Epidermal melanocyte (primary cell): ENCODE measurements around the gene TAMALIN.

Experiments used
- DNase-seq: peaks from one replicate; pipeline ENCODE4 v3.0.0; 2011; ENCODE audit warnings: low spot score; ENCODE audit not compliant: insufficient read length

Gene TAMALIN

DNA sequence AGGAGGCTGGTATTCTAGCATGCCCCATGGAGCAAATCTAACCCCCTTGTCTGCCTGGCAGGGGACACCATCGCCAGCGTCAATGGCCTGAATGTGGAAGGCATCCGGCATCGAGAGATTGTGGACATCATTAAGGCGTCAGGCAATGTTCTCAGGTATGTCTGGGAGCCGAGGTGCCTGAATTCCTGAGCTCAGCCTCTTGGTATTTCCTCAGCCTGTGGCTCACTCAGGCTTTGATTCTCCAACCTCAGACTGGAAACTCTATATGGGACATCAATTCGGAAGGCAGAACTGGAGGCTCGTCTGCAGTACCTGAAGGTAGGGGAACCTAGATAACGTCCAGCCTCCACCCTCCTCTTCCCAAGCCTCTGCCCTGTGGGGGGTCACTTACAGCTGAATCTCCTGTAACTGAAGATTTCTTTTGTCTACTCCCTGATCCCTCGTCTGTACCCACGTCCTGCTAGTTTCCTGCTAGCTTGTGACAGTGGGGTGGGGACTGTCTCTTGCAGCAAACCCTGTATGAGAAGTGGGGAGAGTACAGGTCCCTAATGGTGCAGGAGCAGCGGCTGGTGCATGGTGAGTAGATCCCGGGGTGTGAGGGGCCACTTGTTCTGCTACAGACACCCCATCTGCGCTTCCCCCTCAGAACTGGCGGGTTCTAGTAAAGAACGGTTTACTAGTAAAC, 7.0 kb downstream of the TAMALIN start:
- no peak for DNase-seq

GRCh38 chr12:52014567-52015530, 8.1 kb downstream of the TAMALIN start:
- DNase-seq: no peak

DNA sequence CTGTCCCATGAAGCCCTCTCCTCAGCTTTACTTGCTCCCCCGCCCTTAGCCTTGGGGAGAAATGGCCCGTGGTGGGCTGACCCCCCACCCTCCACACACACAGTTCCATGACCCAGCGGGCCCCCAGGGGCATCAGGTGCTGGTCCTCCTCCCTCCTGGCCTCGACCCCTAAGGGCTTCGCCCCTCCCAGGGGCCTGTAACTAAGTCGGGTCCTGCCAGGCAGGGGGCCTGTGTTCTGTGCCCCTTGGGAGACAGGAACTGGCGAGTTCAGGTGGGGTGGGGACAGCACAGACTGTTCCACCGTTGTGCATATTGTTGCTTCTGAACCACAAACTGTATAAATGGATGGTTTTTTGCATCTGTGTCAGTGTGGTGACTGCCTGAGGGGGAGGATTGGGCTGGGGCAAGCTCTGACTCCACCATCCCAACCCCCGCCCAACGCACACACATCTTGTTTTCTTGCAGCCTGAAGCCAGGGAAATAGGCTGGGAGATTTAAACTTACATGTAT, 8.8 kb downstream of the TAMALIN start:
- peak; percentile 64 for DNase-seq

DNA sequence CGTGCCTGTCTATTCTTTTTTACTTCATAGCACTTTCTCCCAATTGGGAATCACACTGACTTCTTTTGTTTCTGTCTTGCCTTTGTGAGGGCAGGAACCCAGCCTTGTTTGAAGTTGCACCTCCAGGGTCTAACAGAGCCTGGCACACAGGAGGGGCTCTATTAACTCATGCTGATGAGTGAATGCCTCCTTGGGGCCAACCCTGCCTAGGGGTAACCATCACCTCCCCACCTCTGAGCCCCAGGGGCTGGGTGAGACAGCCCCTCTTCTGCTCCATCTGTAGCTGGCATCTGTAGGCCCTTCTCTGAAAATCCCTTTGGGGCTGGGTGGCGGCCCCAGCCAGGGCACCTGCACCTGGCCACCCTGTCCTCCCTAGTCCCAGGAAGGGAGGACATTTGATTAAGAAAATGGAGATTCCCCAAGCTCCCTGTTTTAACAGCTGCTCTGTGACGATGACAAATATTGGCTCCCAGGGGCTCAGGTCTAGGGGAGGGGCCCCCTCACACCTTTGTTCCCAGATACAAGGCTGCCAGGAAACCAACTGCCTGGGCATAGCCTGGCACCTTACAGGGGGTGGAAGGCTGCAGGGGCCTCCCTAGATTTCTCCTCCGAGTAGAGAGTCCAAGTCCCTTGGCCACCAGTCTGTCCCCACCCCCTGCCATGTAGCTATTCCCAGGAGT, 11.8 kb downstream of the TAMALIN start:
- no peak for DNase-seq

- no peak for DNase-seq
Measured at GRCh38 chr12:52019113-52019770, 12.5 kb downstream of the TAMALIN start.

GRCh38 chr12:52020539-52021336, 14.0 kb downstream of the TAMALIN start:
- peak; percentile 74 for DNase-seq

- DNase-seq: no peak
Measured at GRCh38 chr12:52022841-52023181, 16.1 kb downstream of the TAMALIN start.

GRCh38 chr12:52023182-52023975, 16.6 kb downstream of the TAMALIN start:
- peak; percentile 91 for DNase-seq

DNA sequence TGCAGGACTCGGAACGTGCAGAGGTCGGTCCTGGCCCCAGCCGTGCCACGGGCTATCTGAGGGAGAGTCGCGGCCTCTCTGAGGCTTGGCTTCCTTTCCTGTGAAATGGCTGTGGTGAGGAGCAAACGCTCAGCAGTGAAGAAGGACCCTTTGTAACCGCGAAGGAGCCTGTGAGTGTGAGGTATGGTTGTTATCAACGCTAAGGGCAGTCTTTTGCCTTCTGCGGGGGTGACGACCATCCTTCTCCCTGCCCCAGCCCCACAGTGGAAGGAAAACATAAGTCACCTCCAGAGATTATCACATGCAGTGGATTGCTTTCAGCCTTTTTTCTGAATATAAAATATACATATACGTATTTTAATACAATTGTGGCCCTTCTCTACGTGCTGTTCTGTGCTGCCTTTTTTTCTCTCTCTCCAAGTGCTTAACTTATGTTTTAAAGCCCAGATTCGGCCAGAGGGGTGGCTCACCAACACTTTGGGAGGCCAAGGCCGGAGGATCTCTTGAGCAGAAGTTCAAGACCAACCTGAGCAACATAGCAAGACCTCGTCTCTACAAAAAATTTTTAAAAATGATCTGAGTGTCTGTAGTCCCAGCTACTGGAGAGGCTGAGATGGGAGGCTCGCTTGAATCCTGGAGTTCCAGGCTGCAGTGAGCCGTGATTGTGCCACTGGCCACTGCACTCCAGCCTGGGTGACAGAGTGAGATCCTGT, 17.4 kb downstream of the TAMALIN start:
- DNase-seq: no peak

GRCh38 chr12:52024845-52025230, 18.1 kb downstream of the TAMALIN start:
- no peak for DNase-seq

DNA sequence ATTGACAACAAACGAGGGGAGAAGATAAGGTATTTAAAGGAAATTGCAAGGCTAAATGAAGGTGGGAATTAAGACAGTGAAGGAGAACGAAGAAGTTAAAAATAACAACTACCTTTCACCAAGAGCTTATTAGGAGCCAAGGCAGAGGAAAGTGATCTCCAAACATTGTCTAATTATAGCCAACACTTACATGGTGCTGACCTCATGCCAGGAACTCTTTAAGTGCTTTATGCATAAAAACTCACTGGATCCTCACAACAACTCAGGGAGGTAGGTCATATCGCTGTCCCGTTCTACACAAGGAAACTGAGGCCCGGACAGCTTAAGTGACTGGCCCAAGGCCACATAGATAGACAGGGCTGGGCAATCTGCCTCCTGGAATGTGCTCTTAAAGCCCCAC, 19.5 kb downstream of the TAMALIN start:
- DNase-seq: no peak

GRCh38 chr12:52027085-52027843, 20.5 kb downstream of the TAMALIN start:
- no peak for DNase-seq

- DNase-seq: no peak
Measured at GRCh38 chr12:52029685-52030084, 22.9 kb downstream of the TAMALIN start.

DNA sequence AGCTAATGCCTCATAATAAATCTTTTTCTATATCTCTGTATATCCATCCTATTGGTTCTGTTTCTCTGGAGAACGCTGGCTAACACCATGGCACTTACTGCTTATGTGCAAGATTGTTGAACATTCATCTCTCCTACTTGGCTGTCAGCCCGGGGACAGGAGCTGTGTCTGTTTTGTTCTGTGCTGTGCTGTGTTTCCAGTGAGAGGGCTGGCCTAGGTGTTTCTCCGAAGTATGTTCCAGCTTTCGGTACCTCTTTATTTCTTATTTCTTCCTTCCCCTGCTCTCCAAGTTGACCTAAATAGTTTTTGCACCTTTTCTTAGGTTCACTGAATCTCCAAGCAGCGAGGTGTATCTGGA, 25.7 kb downstream of the TAMALIN start:
- DNase-seq: no peak

DNA sequence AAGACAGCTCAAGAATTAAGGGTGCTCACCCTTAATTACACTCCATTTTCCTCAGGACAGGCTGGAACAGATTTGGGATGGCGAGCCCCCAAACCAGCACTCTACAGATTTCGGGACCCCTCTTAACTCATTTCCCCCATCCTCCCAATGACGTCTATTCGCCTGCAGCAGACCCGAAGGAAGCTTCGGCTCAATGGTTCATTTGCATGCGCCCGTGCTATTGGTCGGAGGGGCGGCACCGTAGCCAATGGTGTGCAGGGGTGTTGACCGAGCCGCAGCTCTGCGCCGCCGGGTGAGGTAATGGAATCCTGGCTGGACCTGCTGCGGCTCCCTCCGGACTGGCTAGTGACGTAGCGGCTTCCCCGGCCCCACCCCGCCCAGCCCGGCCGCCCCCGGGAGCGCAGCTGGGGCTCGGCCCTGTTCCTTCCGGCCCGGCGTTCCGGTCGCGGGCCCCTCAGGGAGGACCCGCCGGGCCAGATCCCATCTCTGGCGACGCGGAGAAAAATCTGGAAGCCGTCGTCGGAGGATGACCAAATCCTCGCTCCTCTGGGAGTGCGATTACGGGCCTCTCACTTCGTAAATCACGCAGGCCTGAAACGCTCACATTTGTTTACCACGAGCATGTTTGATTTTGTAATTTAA, 26.2 kb downstream of the TAMALIN start:
- DNase-seq: peak; percentile 99

DNA sequence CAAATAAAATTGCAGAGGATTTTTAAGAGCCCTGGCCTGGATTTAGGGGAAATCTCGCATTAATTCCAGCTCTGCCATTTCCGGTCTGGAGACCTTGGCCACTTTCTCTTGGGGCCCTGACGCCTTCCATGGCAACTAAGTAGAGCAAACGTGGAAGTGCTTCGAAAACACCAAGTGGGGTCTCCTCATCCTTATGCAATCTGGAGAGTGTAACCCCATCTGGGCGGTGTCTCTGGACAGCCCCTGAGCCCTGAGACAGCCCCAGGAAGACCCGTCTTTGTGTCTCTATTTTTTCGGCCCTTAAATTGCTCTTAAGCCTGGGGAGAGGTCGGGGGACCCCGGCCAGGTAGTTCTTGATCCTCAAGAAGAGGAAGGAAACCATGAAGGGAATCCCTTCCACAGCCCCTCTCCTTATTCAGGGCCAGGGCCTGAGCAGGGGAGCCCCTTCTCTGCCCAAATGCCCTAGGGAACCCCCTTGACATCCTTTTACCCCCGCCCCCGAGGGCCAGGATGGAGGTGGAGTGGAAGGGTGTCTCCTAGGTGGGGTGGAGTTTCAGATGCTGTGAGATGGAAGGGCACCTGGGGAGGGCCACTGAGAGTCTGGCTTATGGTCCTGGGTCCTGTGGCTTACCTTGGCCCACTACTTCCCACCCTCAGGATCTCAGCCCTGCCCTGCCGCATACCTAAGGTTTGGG, 26.8 kb downstream of the TAMALIN start:
- DNase-seq: no peak

DNA sequence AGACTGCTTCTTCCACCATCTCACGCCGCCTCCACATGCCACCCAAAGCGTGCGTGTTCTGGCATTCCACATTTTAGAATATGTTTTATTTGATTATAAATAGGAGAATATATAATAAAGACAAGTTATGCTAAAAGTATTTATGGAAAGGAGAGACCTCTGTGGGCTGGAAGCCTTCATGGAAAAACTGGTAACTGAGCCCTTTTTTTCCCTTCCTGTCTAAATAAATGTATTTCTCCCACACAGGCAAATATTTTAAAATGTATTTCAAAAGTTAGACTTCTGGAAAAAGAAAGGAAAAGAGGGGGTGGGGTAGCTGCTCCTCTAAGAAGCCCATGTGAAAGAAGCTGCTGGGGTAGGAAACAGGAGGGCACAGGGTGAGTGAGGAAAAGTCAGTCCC, 28.4 kb downstream of the TAMALIN start:
- no peak for DNase-seq
